GM21717 (cell line): Measurements from ENCODE around the gene PERP.

Experiments used
- ATAC-seq: cut with Tn5 transposase; IDR thresholded peaks from one replicate; pipeline ENCODE4 v1.9.1; 2021; ENCODE audit warnings: mild to moderate bottlenecking, moderate library complexity; ENCODE audit not compliant: unreplicated experiment

PERP gene

GRCh38 chr6:138063726-138064125 is 43.5 kb downstream of the PERP start:
- no peak for ATAC-seq

- ATAC-seq, result no peak
Measured at GRCh38 chr6:138054982-138055381, 52.2 kb downstream of the PERP start.

DNA sequence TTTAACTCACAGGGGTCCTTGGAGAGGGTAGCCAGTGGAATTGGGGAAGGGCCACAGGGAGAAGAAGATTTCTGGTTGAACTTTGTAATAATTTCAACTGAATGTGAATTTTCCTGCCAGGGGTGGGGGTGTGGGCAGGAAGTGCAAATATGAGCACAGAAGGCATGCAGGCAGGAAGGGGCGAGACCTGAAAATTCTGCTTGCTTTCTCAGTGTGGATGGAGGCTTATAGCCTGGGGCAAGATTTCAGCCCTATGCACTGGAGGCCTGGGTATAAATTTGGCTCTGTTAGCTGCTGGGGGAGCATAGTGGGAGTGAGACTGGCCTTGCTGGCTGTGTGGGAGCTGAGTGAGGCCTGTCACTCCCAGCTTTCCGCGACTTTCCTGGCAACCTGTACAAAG is 54.4 kb downstream of the PERP start:
- no peak for ATAC-seq

- ATAC-seq, result no peak
Measured at GRCh38 chr6:138044972-138045371, 62.2 kb downstream of the PERP start.

- no peak for ATAC-seq
Measured at GRCh38 chr6:138044458-138044857, 62.8 kb downstream of the PERP start.
